T-helper 2 cell treated with Interferon-gamma antibody and Interleukin-4, amounts not matched to agents 100 ng/mL and 5 ng/mL, for 36 hours (primary cell): ENCODE data around the gene TRIM66. TPM values are rescaled to one million over a fixed set of nuclear protein-coding genes. Genes with fewer than 3 reads are reported as not detected.

ENCODE experiments used
- intact Hi-C: fragments of 100-400 bp; cut with micrococcal nuclease; formaldehyde crosslinking; loops from one replicate; pipeline ENCODE4 v1.15.1; 2023
- total RNA-seq: library from RNA; stranded (reverse); gene quantifications from 2 replicates; pipeline ENCODE4 v1.2.3, GENCODE V29; 2022

Gene TRIM66
- total RNA-seq, 1 donor from 2014 or later, result 14.1 TPM

GRCh38 chr11:8577791-8578581 lies 104.5 kb downstream of the TRIM66 start:
- intact Hi-C loops, result no loop called here

- intact Hi-C loops, result no loop called here
Measured at GRCh38 chr11:8574798-8575197, 107.7 kb downstream of the TRIM66 start.

DNA sequence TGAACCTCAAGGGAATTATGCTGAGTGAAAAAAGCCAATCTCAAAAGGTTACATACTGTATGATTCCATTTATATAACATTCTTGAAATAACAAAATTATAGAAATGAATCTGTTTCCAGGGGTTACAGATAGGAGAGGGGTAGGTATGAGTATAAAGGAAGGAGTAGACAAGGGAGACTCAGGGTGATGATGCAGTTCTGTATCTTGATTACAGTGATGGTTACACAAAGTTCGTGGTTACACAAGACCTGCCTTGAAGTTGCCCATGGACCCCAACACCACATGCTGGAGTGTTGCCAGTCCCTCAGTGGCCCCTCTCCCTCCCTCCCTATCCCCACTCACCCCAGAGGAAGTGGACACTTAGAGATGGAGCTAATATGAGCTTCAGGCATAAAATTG lies 108.7 kb downstream of the TRIM66 start:
- intact Hi-C loops, result no loop called here

DNA sequence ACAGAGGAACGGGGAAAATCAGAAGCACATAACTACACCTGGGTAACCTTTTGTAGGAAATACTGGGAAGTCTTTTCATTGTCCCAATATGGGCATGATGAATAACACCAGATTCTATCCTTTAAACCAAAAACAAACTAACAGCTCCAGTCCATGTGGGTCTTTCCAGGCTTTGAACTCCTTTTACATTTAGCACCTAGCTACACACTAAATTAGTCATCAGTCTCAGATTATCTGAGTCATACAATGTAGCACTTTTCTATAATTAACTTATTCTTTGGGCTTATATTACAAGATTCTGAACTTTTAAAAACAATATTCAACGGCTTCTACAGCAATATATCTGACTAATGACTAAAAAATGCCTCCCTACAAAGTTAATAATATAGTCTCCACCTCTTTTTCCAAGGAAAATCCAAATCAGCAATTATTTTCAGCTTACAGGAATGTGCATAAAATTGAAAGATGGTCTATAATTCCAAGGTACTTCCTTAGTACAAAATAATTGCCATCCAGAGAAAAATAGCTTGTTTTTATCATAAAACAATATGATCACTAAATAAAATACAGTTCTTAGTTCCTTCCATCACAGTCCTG lies 114.8 kb downstream of the TRIM66 start:
- intact Hi-C loops, result loop anchor here (2.0 kb wide), 1 partner anchor 343 kb away; no protein-coding TSS in a partner anchor

DNA sequence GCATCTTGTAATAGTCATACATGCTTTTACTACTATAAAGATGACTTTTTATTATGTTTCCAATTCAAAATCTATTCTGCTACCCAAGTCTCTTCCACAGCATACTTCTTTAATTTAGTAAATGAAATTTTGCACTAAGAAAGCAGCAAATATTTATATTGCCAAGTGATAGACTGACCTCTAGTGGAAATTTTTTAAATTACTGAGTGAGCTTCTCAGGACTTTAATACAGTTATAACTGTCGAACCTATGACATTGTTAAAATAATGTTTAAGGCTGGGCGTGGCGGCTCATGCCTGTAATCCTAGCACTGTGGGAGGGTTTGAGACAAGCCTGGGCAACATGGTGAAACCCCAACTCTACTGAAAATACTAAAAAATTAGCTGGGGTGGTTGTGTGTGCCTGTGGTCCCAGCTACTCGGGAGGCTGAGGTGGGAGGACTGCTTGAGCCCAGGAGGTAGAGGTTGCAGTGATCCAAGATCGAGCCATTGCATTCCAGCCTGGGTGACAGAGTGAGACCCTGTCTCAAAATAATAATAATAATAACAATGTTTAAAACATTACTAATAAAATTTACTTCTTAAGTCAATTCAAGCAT lies 115.8 kb downstream of the TRIM66 start:
- intact Hi-C loops, result loop anchor here (1.0 to 2.0 kb wide), 2 partner anchors 228 to 342 kb away; no protein-coding TSS in a partner anchor

- intact Hi-C loops, result no loop called here
Measured at GRCh38 chr11:8564526-8564925, 117.9 kb downstream of the TRIM66 start.

Other genes with a start within 250 kb of the TRIM66 start
- 0.52 and 1.1 TPM in 2 replicates for gene STK33, start 88.4 kb downstream of the TRIM66 start, total RNA-seq
- gene RPL27A, start 127 bp upstream of the TRIM66 start, total RNA-seq, result 707 and 758 TPM in 2 replicates
- gene AKIP1, start 228.5 kb upstream of the TRIM66 start, total RNA-seq, result 19.2 and 21.4 TPM in 2 replicates